CD14-positive monocyte (primary cell): ENCODE data around the gene GRK5. TPM values are rescaled to one million over a fixed set of nuclear protein-coding genes. Genes with fewer than 3 reads are reported as not detected.

Source experiments
- DNase-seq, 3 donors: peaks; one replicate each; pipeline ENCODE4 v3.0.0-alpha.2; 2011 to 2022
- H2AFZ ChIP-seq: 2 replicates; pipeline ENCODE4 v1.6.0; 2012; ENCODE audit warnings: mild to moderate bottlenecking, low read depth, low read length, inconsistent platforms; ENCODE audit not compliant: insufficient read depth, poor library complexity, severe bottlenecking
- H3K27ac ChIP-seq, 2 donors: 1 replicate in 1 of 2; 2 replicates in 1 of 2; pipeline ENCODE4 v1.5.1; 2012 to 2013; ENCODE audit warnings: low read length in 2 of 2, control low read depth in 1 of 2, inconsistent platforms in 1 of 2, low read depth in 1 of 2, mild to moderate bottlenecking in 1 of 2
- H3K27me3 ChIP-seq, 2 donors: one replicate each; pipeline versions ENCODE4 v1.6.0 to v1.6.1; 2011 to 2013; ENCODE audit warnings: low read length in 2 of 2; ENCODE audit not compliant: control insufficient read depth in 2 of 2, insufficient read depth in 2 of 2
- H3K36me3 ChIP-seq, 2 donors: replicated peaks in 1 of 2; 1 replicate in 1 of 2; 2 replicates in 1 of 2; pipeline versions ENCODE4 v1.5.1 to v1.6.1; 2012 to 2013; ENCODE audit warnings: low read length in 2 of 2, control low read depth in 1 of 2, inconsistent platforms in 1 of 2, mild to moderate bottlenecking in 1 of 2; ENCODE audit not compliant: insufficient read depth in 2 of 2, control insufficient read depth in 1 of 2
- H3K4me1 ChIP-seq, 2 donors: 1 replicate in 1 of 2; 2 replicates in 1 of 2; pipeline versions ENCODE4 v1.5.1 to v1.6.1; 2012 to 2013; ENCODE audit warnings: low read length in 2 of 2, control low read depth in 1 of 2, inconsistent platforms in 1 of 2, mild to moderate bottlenecking in 1 of 2, moderate library complexity in 1 of 2; ENCODE audit not compliant: insufficient read depth in 2 of 2, control insufficient read depth in 1 of 2
- H3K4me2 ChIP-seq: replicated peaks from 2 replicates; pipeline ENCODE3; 2012; ENCODE audit warnings: low read length, moderate library complexity, mild to moderate bottlenecking; ENCODE audit not compliant: poor library complexity, severe bottlenecking; ENCODE audit errors: extremely low read depth
- H3K4me3 ChIP-seq, 3 experiments: fragments of 200-600 bp in 1 of 3; sonication (generic) in 1 of 3; replicated peaks in 1 of 3; 1 replicate in 2 of 3; 2 replicates in 1 of 3; pipeline ENCODE4 v1.5.1; 2011 to 2013; ENCODE audit warnings: low read length in 3 of 3, mild to moderate bottlenecking in 3 of 3, control low read depth in 2 of 3, low read depth in 2 of 3, inconsistent platforms in 1 of 3, moderate library complexity in 1 of 3
- H3K79me2 ChIP-seq: 2 replicates; pipeline ENCODE4 v1.6.0; 2012; ENCODE audit warnings: mild to moderate bottlenecking, control low read depth, inconsistent platforms, low read length, moderate library complexity; ENCODE audit not compliant: insufficient read depth
- H3K9ac ChIP-seq: 2 replicates; pipeline ENCODE4 v1.6.0; 2017; ENCODE audit warnings: low read length, mild to moderate bottlenecking; ENCODE audit not compliant: insufficient read depth, poor library complexity, severe bottlenecking
- H3K9me3 ChIP-seq, 2 donors: replicated peaks in 1 of 2; 1 replicate in 1 of 2; 2 replicates in 1 of 2; pipeline versions ENCODE4 v1.5.1 to v1.6.1; 2012 to 2013; ENCODE audit warnings: low read length in 2 of 2, control low read depth in 1 of 2; ENCODE audit not compliant: control insufficient read depth in 1 of 2, insufficient read depth in 1 of 2
- H4K20me1 ChIP-seq: 2 replicates; pipeline ENCODE4 v1.6.0; 2012; ENCODE audit warnings: mild to moderate bottlenecking, low read length, control low read depth, moderate library complexity; ENCODE audit not compliant: insufficient read depth
- H3K27ac Mint-ChIP-seq, 7 donors: one replicate each; pipeline ENCODE4 v1.8.0; 2020; ENCODE audit warnings: mild to moderate bottlenecking in 7 of 7, mixed read lengths in 7 of 7, moderate library complexity in 6 of 7, inconsistent platforms in 2 of 7
- H3K27me3 Mint-ChIP-seq, 3 donors: one replicate each; pipeline ENCODE4 v1.8.0; 2021 to 2022; ENCODE audit warnings: low read depth in 3 of 3, mild to moderate bottlenecking in 3 of 3, mixed read lengths in 3 of 3, moderate library complexity in 3 of 3, inconsistent platforms in 1 of 3
- H3K36me3 Mint-ChIP-seq, 2 donors: one replicate each; pipeline ENCODE4 v1.8.0; 2020; ENCODE audit warnings: mixed read lengths in 2 of 2, inconsistent platforms in 1 of 2, mild to moderate bottlenecking in 1 of 2
- H3K4me1 Mint-ChIP-seq: one replicate; pipeline ENCODE4 v1.8.0; 2020; ENCODE audit warnings: mild to moderate bottlenecking, mixed read lengths
- H3K4me3 Mint-ChIP-seq, 2 donors: one replicate each; pipeline ENCODE4 v1.8.0; 2020; ENCODE audit warnings: mild to moderate bottlenecking in 2 of 2, mixed read lengths in 2 of 2, moderate library complexity in 1 of 2
- H3K9me3 Mint-ChIP-seq, 7 donors: one replicate each; pipeline ENCODE4 v1.8.0; 2020 to 2022; ENCODE audit warnings: mixed read lengths in 7 of 7, mild to moderate bottlenecking in 6 of 7, moderate library complexity in 6 of 7, inconsistent platforms in 2 of 7
- CTCF ChIP-seq: fragments of 200-600 bp; IDR thresholded peaks from one replicate; pipeline ENCODE4 v1.8.0; 2022; ENCODE audit warnings: antibody characterized with exemption, mild to moderate bottlenecking
- WGBS: methylation state at CpG from one replicate; pipeline ENCODE4 v1.1.5; 2013; ENCODE audit warnings: missing lambda C conversion rate; ENCODE audit not compliant: insufficient coverage; 5-methylcytosine and 5-hydroxymethylcytosine counted together
- intact Hi-C, 2 donors: fragments of 100-400 bp; cut with micrococcal nuclease; formaldehyde crosslinking; loops; one replicate each; pipeline versions ENCODE4 v1.15.0 to v1.15.1; 2023
- polyA plus RNA-seq, 3 donors: library from polyadenylated mRNA; depleted of rRNA in 1 of 3; unstranded in 2 of 3; stranded (reverse) in 1 of 3; fragments of 300-500 nt in 2 of 3; fragments of >200 nt in 1 of 3; fragmentation: Illumina TruSeq in 2 of 3; gene quantifications; 1 replicate in 2 of 3; 2 replicates in 1 of 3; pipeline ENCODE4 v1.2.3, GENCODE V29; 2012 to 2021

Gene GRK5
- polyA plus RNA-seq, 3 donors: 1.2 to 6.5 (median 2.8) TPM

GRCh38 chr10:119438717-119439116 is 231.3 kb downstream of the GRK5 start:
- no peaks in the 10 kb centered on the region for H3K79me2 ChIP-seq
- peaks cover 31 to 50% of the 10 kb centered on the region in 2 donors for H3K36me3 Mint-ChIP-seq
- H3K4me3 Mint-ChIP-seq: no peak overlapping the region
- peaks cover 0 to 1% (median 0%) of the 10 kb centered on the region in 3 donors for H3K27me3 Mint-ChIP-seq
- H3K27ac ChIP-seq: no peak overlapping the region
- intact Hi-C loops: no loop called here
- H3K9me3 Mint-ChIP-seq: peaks cover 17 to 34% (median 25%) of the 10 kb centered on the region in 7 donors
- DNase-seq: no peak
- peaks cover 7 to 20% of the 10 kb centered on the region in 2 donors for H3K9me3 ChIP-seq
- H2AFZ ChIP-seq: no peak overlapping the region
- H3K4me3 ChIP-seq: no peak overlapping the region
- TF ChIP-seq CTCF: no peak
- H3K36me3 ChIP-seq: peaks cover 0 to under 1% of the 10 kb centered on the region in 2 donors
- no peaks in the 10 kb centered on the region for H3K27me3 ChIP-seq
- no peak overlapping the region for H3K27ac Mint-ChIP-seq
- no peaks in the 10 kb centered on the region for H4K20me1 ChIP-seq
- no peaks in the 10 kb centered on the region for H3K4me1 Mint-ChIP-seq
- H3K4me2 ChIP-seq: no peak overlapping the region
- WGBS: 100% methylated on average over 1 of the region's 2 CpGs
- no peak overlapping the region for H3K9ac ChIP-seq
- no peaks in the 10 kb centered on the region for H3K4me1 ChIP-seq

GRCh38 chr10:119439922-119440321 is 232.6 kb downstream of the GRK5 start:
- no peak for TF ChIP-seq CTCF
- Mint-ChIP-seq H3K9me3 (peaks cover 10 to 22% (median 13%) of the 10 kb centered on the region in 7 donors), H3K4me3 (no peak overlapping the region), H3K4me1 (no peaks in the 10 kb centered on the region), H3K27me3 (no peaks in the 10 kb centered on the region), H3K27ac (no peak overlapping the region), H3K36me3 (peaks cover 24 to 40% of the 10 kb centered on the region in 2 donors)
- peaks cover 0 to 10% of the 10 kb centered on the region in 2 donors for H3K9me3 ChIP-seq
- no peaks in the 10 kb centered on the region for H3K36me3 ChIP-seq
- no peak overlapping the region for H2AFZ ChIP-seq
- H3K27me3 ChIP-seq: no peaks in the 10 kb centered on the region
- WGBS: 100% methylated on average over 2 of the region's 5 CpGs
- H3K79me2 ChIP-seq: no peaks in the 10 kb centered on the region
- no peak overlapping the region for H3K4me2 ChIP-seq
- no peak overlapping the region for H3K4me3 ChIP-seq
- no peaks in the 10 kb centered on the region for H4K20me1 ChIP-seq
- no peak for DNase-seq
- H3K27ac ChIP-seq: no peak overlapping the region
- no peaks in the 10 kb centered on the region for H3K4me1 ChIP-seq
- H3K9ac ChIP-seq: no peak overlapping the region
- intact Hi-C loops: loop anchor here in 1 of 2 donors (10.0 kb wide), 1 partner anchor 245 kb away; no protein-coding TSS in a partner anchor
